GM10847 (cell line): Measurements from ENCODE around the gene PDZD8.

Source experiments
- POLR2A ChIP-seq: IDR thresholded peaks from 2 replicates; pipeline ENCODE4 v1.6.1; 2011; ENCODE audit not compliant: insufficient read length; ENCODE audit errors: extremely low read depth

PDZD8 gene

GRCh38 chr10:117262291-117262902 is 112.8 kb downstream of the PDZD8 start:
- TF ChIP-seq POLR2A, result no peak

- no peak for TF ChIP-seq POLR2A
Observed at GRCh38 chr10:117261501-117261900, 113.7 kb downstream of the PDZD8 start.

GRCh38 chr10:117260084-117260483 is 115.2 kb downstream of the PDZD8 start:
- TF ChIP-seq POLR2A, result no peak

GRCh38 chr10:117259279-117259678 is 116.0 kb downstream of the PDZD8 start:
- TF ChIP-seq POLR2A, result no peak

GRCh38 chr10:117257721-117258120 is 117.5 kb downstream of the PDZD8 start:
- no peak for TF ChIP-seq POLR2A

GRCh38 chr10:117256910-117257309 is 118.3 kb downstream of the PDZD8 start:
- TF ChIP-seq POLR2A, result no peak

- no peak for TF ChIP-seq POLR2A
Observed at GRCh38 chr10:117255835-117256460, 119.3 kb downstream of the PDZD8 start.

GRCh38 chr10:117254774-117255735 is 120.2 kb downstream of the PDZD8 start:
- no peak for TF ChIP-seq POLR2A

GRCh38 chr10:117254338-117254737 is 120.9 kb downstream of the PDZD8 start:
- no peak for TF ChIP-seq POLR2A

- no peak for TF ChIP-seq POLR2A
Observed at GRCh38 chr10:117253908-117254307, 121.3 kb downstream of the PDZD8 start.

GRCh38 chr10:117250411-117250810 is 124.8 kb downstream of the PDZD8 start:
- no peak for TF ChIP-seq POLR2A

- TF ChIP-seq POLR2A, result no peak
Observed at GRCh38 chr10:117249493-117250093, 125.6 kb downstream of the PDZD8 start.

- no peak for TF ChIP-seq POLR2A
Observed at GRCh38 chr10:117248750-117249465, 126.3 kb downstream of the PDZD8 start.

- TF ChIP-seq POLR2A, result no peak
Observed at GRCh38 chr10:117246997-117247671, 128.1 kb downstream of the PDZD8 start.
